ENCODE data around the gene C6.

GRCh38 chr5:41191249-41191648, 22.1 kb downstream of the C6 start:
- TF ChIP-seq POLR2AphosphoS5 (IDR thresholded peaks at IDR 0.05; ENCODE audit: borderline replicate concordance, low read depth, low read length) (no peak), EZH2 (IDR thresholded peaks at IDR 0.05) (no peak), FOXP2 (optimal IDR thresholded peaks at IDR 0.05; ENCODE audit: control extremely low read depth, extremely low read length, insufficient read depth) (no peak)

Measured in SK-N-MC (cell line).